Sigmoid colon (tissue), 7 donors: ENCODE measurements around the gene NHS. TPM values are rescaled to one million over a fixed set of nuclear protein-coding genes. Genes with fewer than 3 reads are reported as not detected.

Source experiments
- DNase-seq: peaks from one replicate; pipeline ENCODE4 v3.0.0-alpha.2; 2019
- H3K27ac ChIP-seq, 4 donors: fragments of 200-600 bp; sonication (generic); one replicate each; pipeline ENCODE4 v1.5.1; 2016 to 2019; ENCODE audit warnings: mild to moderate bottlenecking in 1 of 4
- H3K27me3 ChIP-seq, 3 donors: fragments of 200-600 bp; sonication (generic); one replicate each; pipeline ENCODE4 v1.5.1; 2019; ENCODE audit warnings: mild to moderate bottlenecking in 1 of 3
- H3K36me3 ChIP-seq, 4 donors: fragments of 200-600 bp; sonication (generic); one replicate each; pipeline ENCODE4 v1.5.1; 2016 to 2019
- H3K4me1 ChIP-seq, 4 donors: fragments of 200-600 bp; sonication (generic); one replicate each; pipeline ENCODE4 v1.5.1; 2017 to 2019
- H3K4me3 ChIP-seq, 4 donors: fragments of 200-600 bp; sonication (generic); one replicate each; pipeline ENCODE4 v1.5.1; 2017 to 2019; ENCODE audit warnings: mild to moderate bottlenecking in 2 of 4, moderate library complexity in 1 of 4
- H3K9me3 ChIP-seq, 4 donors: fragments of 200-600 bp in 3 of 4; sonication (generic) in 3 of 4; one replicate each; pipeline versions ENCODE4 v1.5.1 to v1.6.1; 2013 to 2019
- CTCF ChIP-seq, 4 experiments: fragments of 450-650 bp in 3 of 4; fragments of 200-600 bp in 1 of 4; IDR thresholded peaks; one replicate each; pipeline ENCODE4 v1.5.1; 2016 to 2019; ENCODE audit warnings: antibody characterized with exemption in 4 of 4, mild to moderate bottlenecking in 3 of 4, moderate library complexity in 2 of 4
- EP300 ChIP-seq, 4 donors: sonication (generic); formaldehyde crosslinking; IDR thresholded peaks; one replicate each; pipeline ENCODE4 v1.6.1; 2017; ENCODE audit warnings: antibody characterized with exemption in 4 of 4
- POLR2A ChIP-seq, 2 donors: fragments of 450-650 bp; IDR thresholded peaks; one replicate each; pipeline ENCODE4 v1.6.1; 2016; ENCODE audit warnings: antibody characterized with exemption in 2 of 2, mild to moderate bottlenecking in 2 of 2, moderate library complexity in 2 of 2
- POLR2AphosphoS5 ChIP-seq, 4 donors: sonication (generic); formaldehyde crosslinking; IDR thresholded peaks; one replicate each; pipeline ENCODE4 v1.6.1; 2017; ENCODE audit warnings: antibody characterized with exemption in 4 of 4
- WGBS, 2 donors: extraction: QIAGEN DNeasy Blood & Tissue Kit; methylation state at CpG; one replicate each; pipeline ENCODE4 v1.1.7; 2013; 5-methylcytosine and 5-hydroxymethylcytosine counted together
- intact Hi-C: fragments of 100-400 bp; cut with DNase I; formaldehyde crosslinking; loops from one replicate; pipeline ENCODE4 v1.15.1; 2023
- polyA plus RNA-seq, 3 donors: library from polyadenylated mRNA; stranded (reverse); fragments of 200-250 nt; gene quantifications; one replicate each; pipeline ENCODE4 v1.2.3, GENCODE V29; 2013
- total RNA-seq, 4 donors: library from RNA; depleted of rRNA; stranded (reverse); fragments of >200 nt; gene quantifications; one replicate each; pipeline ENCODE4 v1.1.0, GENCODE V29; 2016
- donor health status: healthy with polysubstance abuse.
- donor health status: Bipolar disorder and iron deficiency.
- donor health status: healthy.

The NHS gene
- total and polyA plus RNA-seq, 7 donors: under 0.01 to 22.7 (median 9.3) TPM

GRCh38 chrX:17744896-17745523 is 370.0 kb downstream of the NHS start:
- no peaks in the 10 kb centered on the region for H3K4me1 ChIP-seq
- H3K4me3 ChIP-seq: no peak overlapping the region
- no peak overlapping the region for H3K27ac ChIP-seq
- H3K27me3 ChIP-seq: no peaks in the 10 kb centered on the region
- intact Hi-C loops: no loop called here
- no peaks in the 10 kb centered on the region for H3K9me3 ChIP-seq
- WGBS, 2 donors: 29 to 67% methylated on average over 2 of the region's 2 CpGs
- peaks cover 0 to 3% (median 0%) of the 10 kb centered on the region in 4 donors for H3K36me3 ChIP-seq
- TF ChIP-seq CTCF (IDR thresholded peaks at IDR 0.05): peak in 1 of 4 experiments; percentile 26
- TF ChIP-seq EP300 (IDR thresholded peaks at IDR 0.05): no peak
- DNase-seq: no peak

DNA sequence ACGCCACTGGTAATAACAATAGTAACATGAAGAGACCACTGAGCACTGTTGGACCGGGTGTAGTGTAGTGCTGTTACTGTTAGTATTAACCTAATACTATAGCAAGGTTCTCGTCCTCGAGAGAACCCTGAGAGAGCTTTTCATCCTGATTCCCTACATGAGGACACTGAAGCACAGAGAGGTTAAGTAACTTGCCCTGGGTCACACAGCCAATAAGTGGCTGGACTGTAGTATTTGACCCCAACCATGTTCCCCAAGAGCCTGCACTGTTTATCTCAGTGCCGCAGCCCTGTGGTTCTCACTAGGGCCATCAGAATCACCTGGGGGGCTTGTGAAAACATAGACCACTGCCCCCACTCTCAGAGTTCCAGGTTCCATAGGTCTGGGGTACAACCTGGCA is 372.7 kb downstream of the NHS start:
- Histone ChIP-seq H3K27me3 (no peaks in the 10 kb centered on the region), H3K9me3 (no peaks in the 10 kb centered on the region), H3K36me3 (peaks cover 0 to 20% (median 0%) of the 10 kb centered on the region in 4 donors), H3K4me3 (no peak overlapping the region), H3K4me1 (no peaks in the 10 kb centered on the region), H3K27ac (no peak overlapping the region)
- TF ChIP-seq CTCF (IDR thresholded peaks at IDR 0.05) (no peak), POLR2AphosphoS5 (IDR thresholded peaks at IDR 0.05) (no peak), POLR2A (IDR thresholded peaks at IDR 0.05) (no peak), EP300 (IDR thresholded peaks at IDR 0.05) (no peak)
- DNase-seq: no peak
- WGBS, 2 donors: 94 to 95% methylated on average over 5 of the region's 5 CpGs
- intact Hi-C loops: no loop called here

- TF ChIP-seq POLR2A (IDR thresholded peaks at IDR 0.05) (no peak), EP300 (IDR thresholded peaks at IDR 0.05) (no peak), CTCF (IDR thresholded peaks at IDR 0.05) (no peak), POLR2AphosphoS5 (IDR thresholded peaks at IDR 0.05) (no peak)
- H3K27ac ChIP-seq: no peak overlapping the region
- DNase-seq: no peak
- H3K27me3 ChIP-seq: no peaks in the 10 kb centered on the region
- WGBS, 2 donors: 79 to 84% methylated on average over 5 of the region's 5 CpGs
- peaks cover 0 to 27% (median 0%) of the 10 kb centered on the region in 4 donors for H3K36me3 ChIP-seq
- intact Hi-C loops: no loop called here
- no peaks in the 10 kb centered on the region for H3K9me3 ChIP-seq
- no peaks in the 10 kb centered on the region for H3K4me1 ChIP-seq
- no peak overlapping the region for H3K4me3 ChIP-seq
Measured at GRCh38 chrX:17748684-17749083, 373.7 kb downstream of the NHS start.

DNA sequence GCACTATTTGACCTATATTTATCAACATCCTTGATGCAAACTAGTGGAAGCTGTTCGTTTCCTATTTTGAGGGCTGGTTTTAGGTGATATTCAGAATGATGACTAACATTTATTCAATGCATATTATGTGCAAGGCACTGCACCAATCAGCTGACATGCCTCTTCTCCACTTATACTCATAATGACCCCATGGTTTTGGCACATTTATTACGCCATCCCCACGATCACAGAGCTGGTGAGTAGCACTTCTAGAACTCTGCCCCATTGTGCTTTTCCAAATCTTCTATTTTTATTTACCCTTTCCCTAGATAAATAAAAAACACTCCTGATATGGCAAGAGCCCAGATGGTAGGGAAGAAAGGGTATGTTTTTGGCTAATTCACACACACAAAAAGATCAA is 375.4 kb downstream of the NHS start:
- TF ChIP-seq CTCF (IDR thresholded peaks at IDR 0.05) (no peak), EP300 (IDR thresholded peaks at IDR 0.05) (no peak), POLR2AphosphoS5 (IDR thresholded peaks at IDR 0.05) (no peak), POLR2A (IDR thresholded peaks at IDR 0.05) (no peak)
- 67 to 87% methylated on average over 3 of the region's 3 CpGs for WGBS, 2 donors

GRCh38 chrX:17758382-17758781 is 383.4 kb downstream of the NHS start:
- 72 to 77% methylated on average over 2 of the region's 2 CpGs for WGBS, 2 donors
- Histone ChIP-seq H3K9me3 (no peaks in the 10 kb centered on the region), H3K27me3 (no peaks in the 10 kb centered on the region), H3K27ac (no peak overlapping the region), H3K36me3 (peaks cover 0 to 2% (median 0%) of the 10 kb centered on the region in 4 donors), H3K4me1 (no peaks in the 10 kb centered on the region), H3K4me3 (no peak overlapping the region)
- DNase-seq: no peak
- TF ChIP-seq POLR2A (IDR thresholded peaks at IDR 0.05) (no peak), EP300 (IDR thresholded peaks at IDR 0.05) (no peak), CTCF (IDR thresholded peaks at IDR 0.05) (no peak), POLR2AphosphoS5 (IDR thresholded peaks at IDR 0.05) (no peak)
- intact Hi-C loops: no loop called here

More for the DNA sequence above, 375.4 kb downstream of the NHS start:
- intact Hi-C loops: no loop called here
- peaks cover 0 to 27% (median 0%) of the 10 kb centered on the region in 4 donors for H3K36me3 ChIP-seq
- no peak for DNase-seq
- no peaks in the 10 kb centered on the region for H3K9me3 ChIP-seq
- H3K27me3 ChIP-seq: no peaks in the 10 kb centered on the region
- no peak overlapping the region for H3K27ac ChIP-seq
- no peaks in the 10 kb centered on the region for H3K4me1 ChIP-seq
- no peak overlapping the region for H3K4me3 ChIP-seq
